Kidney tubule cell (primary cell): ENCODE data around the gene PET117.
"Not testable (repeated sequence)": the region's sequence is repeated elsewhere in the genome, so short reads cannot be mapped to it uniquely, and the experiment has no call there.

Experiments used
- DNase-seq: peaks from one replicate; pipeline ENCODE4 v3.0.0-alpha.2; 2018; ENCODE audit warnings: low spot score

PET117 gene, protein sequence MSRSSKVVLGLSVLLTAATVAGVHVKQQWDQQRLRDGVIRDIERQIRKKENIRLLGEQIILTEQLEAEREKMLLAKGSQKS

GRCh38 chr20:18137412-18138265 lies at the start of gene PET117, which contains the start of gene KAT14:
Gene PET117, plus strand, starts transcription at chr20:18137863. Its CDS starts 93 bp downstream, at chr20:18137956.
Gene KAT14, plus strand, starts transcription at chr20:18137863. Its CDS starts 4,798 bp downstream, at chr20:18142661.
- peak; percentile 92 for DNase-seq

- DNase-seq, result not testable (repeated sequence)
These were observed 49.4 kb upstream of the PET117 start for GRCh38 chr20:18088298-18088697.

- DNase-seq, result not testable (repeated sequence)
These were observed 48.8 kb upstream of the PET117 start for GRCh38 chr20:18088841-18089240.

- DNase-seq, result no peak
These were observed 47.6 kb upstream of the PET117 start for GRCh38 chr20:18090044-18090443.

DNA sequence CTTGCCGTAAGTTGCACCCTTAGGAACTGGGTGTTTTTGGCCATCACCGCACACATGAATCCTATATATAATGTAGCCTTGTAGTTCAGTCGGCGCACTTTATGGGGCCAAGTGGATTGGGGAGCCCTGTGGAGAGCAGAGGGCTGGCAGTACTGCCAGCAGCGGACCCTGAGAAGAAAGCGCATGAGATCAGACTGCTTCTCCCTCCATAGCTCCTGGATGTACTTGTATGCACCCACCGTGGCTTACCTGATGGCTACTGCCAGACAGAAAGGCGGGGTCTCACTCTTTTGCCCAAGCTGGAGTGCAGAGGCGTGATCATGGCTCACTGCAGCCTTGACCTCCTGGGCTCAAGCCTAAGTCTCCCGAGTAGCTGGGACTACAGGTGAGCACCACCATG lies 47.2 kb upstream of the PET117 start:
- no peak for DNase-seq

- DNase-seq, result no peak
These were observed 46.0 kb upstream of the PET117 start for GRCh38 chr20:18091623-18092022.

- DNase-seq, result no peak
These were observed 44.8 kb upstream of the PET117 start for GRCh38 chr20:18092890-18093289.

GRCh38 chr20:18093388-18093787 lies 44.3 kb upstream of the PET117 start:
- no peak for DNase-seq

DNA sequence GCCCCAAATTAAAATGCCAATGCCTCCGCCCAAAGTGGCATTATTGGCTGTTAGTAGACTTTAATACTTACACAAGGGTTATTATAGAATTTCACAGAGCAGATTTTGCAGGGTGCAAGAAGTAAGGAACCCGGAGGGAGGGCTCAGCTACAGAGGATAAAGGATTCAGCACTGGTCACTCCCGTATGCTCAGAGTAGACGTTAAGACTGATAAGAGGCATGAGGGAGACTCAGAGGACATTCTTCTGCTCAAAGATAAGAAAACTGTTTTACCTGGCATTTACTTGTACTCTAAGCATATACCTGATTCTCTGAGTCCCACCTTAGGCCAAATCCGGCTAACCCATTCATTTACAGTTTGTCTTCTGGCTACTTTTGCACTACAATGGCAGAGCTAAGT lies 43.5 kb upstream of the PET117 start:
- no peak for DNase-seq

DNA sequence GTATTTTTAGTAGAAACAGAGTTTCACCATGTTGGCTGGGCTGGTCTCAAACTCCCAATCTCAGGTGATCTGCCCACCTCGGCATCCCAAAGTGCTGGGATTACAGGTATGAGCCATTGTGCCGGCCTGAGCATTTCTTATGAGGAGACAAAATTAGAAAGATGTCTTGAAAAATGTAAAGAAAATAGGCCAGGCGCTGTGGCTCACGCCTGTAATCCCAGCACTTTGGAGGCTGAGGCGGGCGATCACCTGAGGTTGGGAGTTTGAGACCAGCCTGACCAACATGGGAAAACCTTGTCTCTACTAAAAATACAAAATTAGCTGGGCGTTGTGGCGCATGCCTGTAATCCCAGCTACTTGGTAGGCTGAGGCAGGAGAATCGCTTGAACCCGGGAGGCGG lies 37.1 kb upstream of the PET117 start:
- DNase-seq, result not testable (repeated sequence)

DNA sequence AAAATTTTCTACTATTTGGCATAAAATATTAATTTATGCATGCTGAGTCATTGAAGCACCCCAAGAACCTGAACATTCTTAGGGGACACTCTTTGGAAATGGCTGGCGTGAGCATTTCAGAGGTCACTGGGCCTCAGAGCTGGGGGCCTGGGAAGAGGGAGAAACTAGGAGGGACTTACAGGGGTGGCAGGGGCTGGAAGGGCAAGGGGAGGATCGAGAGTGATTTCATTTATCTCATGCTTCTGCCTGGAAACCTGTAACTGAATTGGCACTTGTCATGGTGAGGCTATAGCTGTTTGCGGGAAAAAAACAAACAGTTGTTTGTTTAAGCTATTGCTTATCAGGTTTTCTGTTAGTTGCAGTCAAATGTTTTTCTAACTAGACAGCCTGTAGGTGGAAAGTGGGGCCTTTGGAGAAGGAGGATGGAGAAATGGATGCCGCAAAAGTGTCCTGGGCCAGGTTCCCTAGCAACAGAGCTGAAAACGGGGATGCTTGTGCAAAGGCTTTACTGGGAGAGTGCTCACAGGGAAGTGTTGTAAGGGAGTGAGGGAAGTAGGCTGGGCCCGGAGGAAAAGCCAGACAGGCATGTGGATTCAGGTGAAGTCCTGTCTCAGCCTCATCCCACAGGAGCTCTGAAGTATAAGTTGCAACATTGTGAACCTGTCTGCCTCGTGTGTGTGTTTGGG lies 36.4 kb upstream of the PET117 start:
- DNase-seq, result no peak

DNA sequence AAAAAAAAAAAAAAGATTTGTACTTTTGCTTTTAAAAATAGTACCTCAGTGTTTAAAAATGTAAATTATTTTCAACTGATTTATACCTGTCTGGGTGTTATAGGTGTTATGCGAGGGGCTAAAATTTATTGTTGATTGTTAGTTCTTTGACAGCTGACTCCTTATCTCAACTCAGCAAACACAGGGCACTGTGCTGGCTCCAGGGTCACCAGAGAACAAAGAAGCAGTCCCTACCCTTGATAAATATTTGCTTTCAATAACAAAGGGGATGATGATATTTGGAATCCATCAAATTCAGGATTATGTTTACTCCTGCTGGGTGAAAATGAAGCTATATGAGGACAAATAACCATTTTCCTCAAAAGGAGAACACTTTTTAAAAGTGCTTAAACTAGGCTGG lies 34.2 kb upstream of the PET117 start:
- no peak for DNase-seq

GRCh38 chr20:18108326-18108725 lies 29.3 kb upstream of the PET117 start:
- no peak for DNase-seq

- DNase-seq, result not testable (repeated sequence)
These were observed 9.1 kb upstream of the PET117 start for GRCh38 chr20:18128574-18128973.

DNA sequence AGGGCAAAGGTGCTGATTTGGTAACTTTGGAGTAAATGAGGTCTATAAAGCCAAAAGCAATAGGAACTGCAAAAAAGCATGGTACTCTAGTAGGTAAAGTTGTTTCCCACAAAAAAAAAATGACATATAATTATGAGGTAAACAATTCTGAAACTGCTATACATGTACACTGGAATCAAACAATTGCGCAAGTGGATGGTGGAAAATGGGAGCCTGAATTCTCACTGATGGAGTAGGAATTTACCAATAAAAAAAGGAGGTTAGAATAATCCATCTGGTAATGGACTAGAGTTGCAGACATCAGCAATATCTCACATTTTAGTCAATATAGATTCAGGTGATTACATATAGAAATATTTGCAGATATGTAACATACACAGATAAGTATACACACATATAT lies 5.0 kb upstream of the PET117 start:
- DNase-seq, result no peak

DNA sequence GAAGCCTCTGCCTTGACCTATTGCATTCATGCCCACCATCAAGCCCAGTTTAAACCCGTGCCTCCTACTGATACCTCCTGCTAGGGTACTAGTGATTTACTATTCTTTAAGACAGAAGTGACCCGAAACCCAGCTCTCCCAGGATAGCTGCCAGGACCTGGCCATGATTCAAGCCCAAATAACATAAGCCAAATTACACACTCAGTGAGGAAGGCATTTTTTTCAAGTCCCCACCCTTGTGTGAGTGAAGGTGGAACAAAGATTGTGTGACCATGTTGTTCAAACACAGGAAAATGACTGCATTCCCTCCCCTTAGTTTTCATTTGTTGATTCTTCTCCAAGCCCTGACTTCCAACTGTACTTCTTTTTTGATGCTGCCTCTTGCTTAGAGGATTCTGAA lies 3.7 kb upstream of the PET117 start:
- no peak for DNase-seq

DNA sequence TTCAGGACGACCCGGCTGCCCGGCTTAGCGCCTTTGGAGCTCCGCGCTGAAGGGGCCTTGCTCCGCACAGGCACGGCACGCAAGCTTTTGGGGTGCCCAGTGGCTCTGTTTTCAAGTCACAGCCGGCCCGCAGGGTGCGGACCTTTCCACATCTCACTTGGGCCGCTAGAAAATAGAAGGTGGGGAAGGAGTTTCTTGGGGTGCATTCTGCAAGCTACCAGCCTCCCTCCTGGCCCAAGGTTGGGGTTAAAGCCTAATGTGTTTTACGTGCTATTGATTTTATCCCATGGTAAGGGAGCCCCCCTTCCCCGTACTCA lies 561 bp downstream of the PET117 start:
- DNase-seq, result no peak

- peak; percentile 8 for DNase-seq
These were observed 1.2 kb downstream of the PET117 start for GRCh38 chr20:18138639-18139583.

GRCh38 chr20:18139832-18140231 lies 2.2 kb downstream of the PET117 start:
- no peak for DNase-seq

- peak; percentile 54 for DNase-seq
These were observed 7.0 kb downstream of the PET117 start for GRCh38 chr20:18144541-18145099.

- no peak for DNase-seq
These were observed 16.7 kb downstream of the PET117 start for GRCh38 chr20:18154342-18154741.

GRCh38 chr20:18156045-18156444 lies 18.4 kb downstream of the PET117 start:
- no peak for DNase-seq
